HAP-1 (cell line): ENCODE results near the gene FRAS1.

Source experiments
- DNase-seq, 2 experiments: peaks; one replicate each; pipeline ENCODE4 v3.0.0-alpha.2; 2016 to 2020; ENCODE audit warnings: low spot score in 2 of 2
- H3K27me3 ChIP-seq: fragments of 250-450 bp; sonication (Bioruptor Pico); 2 replicates; pipeline ENCODE4 v1.5.1; 2020; ENCODE audit warnings: low read depth, mild to moderate bottlenecking, moderate library complexity
- H3K36me3 ChIP-seq: fragments of 250-450 bp; sonication (Bioruptor Pico); replicated peaks from 2 replicates; pipeline ENCODE4 v1.5.1; 2020; ENCODE audit warnings: mild to moderate bottlenecking
- H3K4me1 ChIP-seq: fragments of 250-450 bp; sonication (Bioruptor Pico); 2 replicates; pipeline ENCODE4 v1.5.1; 2020; ENCODE audit warnings: mild to moderate bottlenecking
- H3K4me3 ChIP-seq: fragments of 250-450 bp; sonication (Bioruptor Pico); 2 replicates; pipeline ENCODE4 v1.5.1; 2020; ENCODE audit warnings: mild to moderate bottlenecking, moderate library complexity
- H3K9me3 ChIP-seq: fragments of 250-450 bp; sonication (Bioruptor Pico); 2 replicates; pipeline ENCODE4 v1.5.1; 2020; ENCODE audit warnings: mild to moderate bottlenecking, moderate library complexity
- in situ Hi-C: fragments of 300-500 bp; cut with MboI; formaldehyde crosslinking; loops from 3 replicates; pipeline ENCODE4 v1.14.3; 2020; ENCODE audit warnings: low sequenced_read_pairs, inconsistent platforms, mixed read lengths

FRAS1 gene

GRCh38 chr4:78568640-78569305 is 511.6 kb downstream of the FRAS1 start:
- no peaks in the 10 kb centered on the region; the same call in 1 of the 2 replicates for H3K4me1 ChIP-seq
- in situ Hi-C loops, result no loop called here
- no peaks in the 10 kb centered on the region; the same call in 1 of the 2 replicates for H3K27me3 ChIP-seq

GRCh38 chr4:78569306-78569821 is 512.2 kb downstream of the FRAS1 start:
- Histone ChIP-seq H3K9me3 (no peaks in the 10 kb centered on the region), H3K4me1 (no peaks in the 10 kb centered on the region; the same call in 1 of the 2 replicates), H3K36me3 (no peaks in the 10 kb centered on the region), H3K4me3 (no peak overlapping the region), H3K27me3 (no peaks in the 10 kb centered on the region; the same call in 1 of the 2 replicates)
- no peak for DNase-seq
- in situ Hi-C loops, result no loop called here

More at GRCh38 chr4:78568640-78569305, 511.6 kb downstream of the FRAS1 start:
- Histone ChIP-seq H3K4me3 (no peak overlapping the region), H3K9me3 (no peaks in the 10 kb centered on the region), H3K36me3 (no peaks in the 10 kb centered on the region)
- no peak for DNase-seq

DNA sequence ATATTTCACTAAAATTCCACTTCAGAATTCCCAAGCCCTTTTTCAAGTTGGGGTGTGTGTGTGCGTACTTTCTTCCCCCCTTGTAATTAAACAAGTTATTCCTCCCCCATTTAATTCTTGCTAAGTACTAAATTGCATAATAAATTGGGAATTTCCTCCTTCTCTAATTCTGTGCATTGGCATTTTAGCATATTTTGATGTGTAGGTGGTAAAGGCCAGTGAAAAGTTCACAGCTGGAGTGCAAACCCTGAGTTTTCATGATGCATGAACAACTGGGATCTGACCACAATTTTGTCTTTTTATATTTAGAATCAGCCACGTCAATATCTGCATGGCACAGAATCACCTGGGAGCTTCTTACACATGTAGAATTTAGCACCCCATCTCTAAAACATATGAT is 513.0 kb downstream of the FRAS1 start:
- in situ Hi-C loops, result no loop called here
- Histone ChIP-seq H3K4me1 (no peaks in the 10 kb centered on the region; the same call in 1 of the 2 replicates), H3K27me3 (no peaks in the 10 kb centered on the region; the same call in 1 of the 2 replicates), H3K9me3 (no peaks in the 10 kb centered on the region), H3K4me3 (no peak overlapping the region), H3K36me3 (no peaks in the 10 kb centered on the region)
- DNase-seq, result no peak

GRCh38 chr4:78571804-78572203 is 514.7 kb downstream of the FRAS1 start:
- no peaks in the 10 kb centered on the region; the same call in 1 of the 2 replicates for H3K4me1 ChIP-seq
- peaks cover under 1% of the 10 kb centered on the region for H3K27me3 ChIP-seq
- no peaks in the 10 kb centered on the region for H3K9me3 ChIP-seq
- no peak overlapping the region for H3K4me3 ChIP-seq
- no peak for DNase-seq
- H3K36me3 ChIP-seq, result no peaks in the 10 kb centered on the region
- in situ Hi-C loops, result no loop called here

GRCh38 chr4:78578674-78579425 is 521.7 kb downstream of the FRAS1 start:
- DNase-seq, result no peak
- Histone ChIP-seq H3K4me1 (no peaks in the 10 kb centered on the region), H3K9me3 (no peaks in the 10 kb centered on the region), H3K27me3 (peaks cover 3% of the 10 kb centered on the region; the same call in 1 of the 2 replicates), H3K36me3 (no peaks in the 10 kb centered on the region), H3K4me3 (no peak overlapping the region)
- in situ Hi-C loops, result no loop called here

DNA sequence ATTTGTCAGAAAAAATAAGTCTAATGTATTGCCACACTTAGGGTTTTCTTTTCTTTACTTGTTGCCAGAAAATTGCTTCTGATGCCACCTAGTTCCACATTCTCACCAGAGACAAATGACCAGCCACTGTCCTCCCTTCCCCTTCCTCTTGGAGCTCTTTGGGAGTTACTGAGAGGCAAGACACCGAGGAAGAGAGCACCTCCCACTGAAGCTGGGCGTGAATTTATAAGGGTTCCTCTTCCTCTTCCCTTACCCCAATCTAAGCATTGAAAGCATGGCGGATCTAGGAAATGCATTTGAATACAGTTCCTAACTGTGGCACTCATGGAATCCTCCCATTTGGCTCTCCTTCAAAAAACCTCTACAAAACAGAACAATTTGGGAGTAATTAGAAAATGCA is 524.5 kb downstream of the FRAS1 start:
- no peak overlapping the region for H3K4me3 ChIP-seq
- in situ Hi-C loops, result no loop called here
- H3K27me3 ChIP-seq, result peaks cover 3% of the 10 kb centered on the region; the same call in 1 of the 2 replicates
- no peak for DNase-seq
- no peaks in the 10 kb centered on the region for H3K36me3 ChIP-seq
- no peaks in the 10 kb centered on the region for H3K4me1 ChIP-seq
- H3K9me3 ChIP-seq, result no peaks in the 10 kb centered on the region

- DNase-seq, result no peak
- in situ Hi-C loops, result no loop called here
- Histone ChIP-seq H3K4me1 (0 out of 2 replicates have a peak, but pooled peaks cover 3% of the 10 kb centered on the region), H3K9me3 (no peaks in the 10 kb centered on the region), H3K4me3 (no peak overlapping the region), H3K36me3 (no peaks in the 10 kb centered on the region), H3K27me3 (no peaks in the 10 kb centered on the region; the same call in 1 of the 2 replicates)
Observed at GRCh38 chr4:78584863-78585547, 527.9 kb downstream of the FRAS1 start.

DNA sequence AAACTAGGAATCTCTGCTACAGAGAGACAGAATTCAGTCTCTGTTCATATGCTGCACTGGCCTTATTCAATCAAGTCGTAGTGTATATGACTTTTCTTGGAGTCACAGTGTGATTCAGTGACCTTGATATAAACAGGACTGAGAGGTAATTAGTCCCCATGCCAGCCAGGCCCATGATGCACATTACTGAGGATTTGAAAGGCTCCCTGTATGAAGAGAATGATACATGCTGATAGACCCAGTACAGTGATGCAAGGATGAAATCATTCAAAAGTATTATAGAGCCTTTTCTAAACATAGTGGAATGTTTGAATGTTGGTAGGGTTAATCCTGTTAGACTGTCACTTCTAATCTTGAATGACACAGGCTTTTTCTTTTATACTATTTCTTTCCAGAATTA is 528.5 kb downstream of the FRAS1 start:
- Histone ChIP-seq H3K27me3 (no peaks in the 10 kb centered on the region; the same call in 1 of the 2 replicates), H3K9me3 (no peaks in the 10 kb centered on the region), H3K4me3 (no peak overlapping the region), H3K4me1 (0 out of 2 replicates have a peak, but pooled peaks cover 3% of the 10 kb centered on the region), H3K36me3 (no peaks in the 10 kb centered on the region)
- no peak for DNase-seq
- in situ Hi-C loops, result no loop called here

DNA sequence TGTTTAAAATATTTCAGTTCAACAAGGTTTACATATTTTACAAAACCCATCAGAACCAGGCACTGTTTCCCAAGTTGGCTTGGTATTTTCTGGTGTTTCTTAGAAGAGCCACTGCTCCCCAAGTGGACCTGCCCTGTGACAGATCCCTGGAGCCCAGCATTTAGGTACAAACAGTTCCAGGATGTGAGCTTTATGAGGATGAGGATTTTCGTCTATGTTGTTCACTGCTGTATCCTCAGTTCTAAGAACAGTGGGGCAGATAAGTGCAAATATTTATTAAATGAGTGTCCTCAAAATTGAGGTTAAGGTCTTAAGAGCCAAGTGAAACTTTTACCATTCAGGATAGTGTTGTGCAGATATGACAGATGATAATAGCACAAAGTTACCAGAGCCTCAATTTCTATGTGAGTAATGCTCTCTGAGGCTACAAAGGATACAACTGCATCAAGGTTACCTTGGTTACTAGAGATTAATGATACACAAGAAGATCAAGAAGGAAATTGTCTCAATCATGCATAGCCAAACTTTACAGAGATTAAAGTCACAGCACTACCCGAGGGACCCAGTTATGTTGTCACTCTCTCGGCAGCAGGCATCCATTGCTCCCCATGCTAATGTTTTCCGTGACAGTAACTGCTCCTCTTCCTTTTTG is 531.9 kb downstream of the FRAS1 start:
- H3K4me3 ChIP-seq, result no peak overlapping the region
- no peaks in the 10 kb centered on the region for H3K36me3 ChIP-seq
- no peaks in the 10 kb centered on the region for H3K9me3 ChIP-seq
- 0 out of 2 replicates have a peak, but pooled peaks cover 3% of the 10 kb centered on the region for H3K4me1 ChIP-seq
- in situ Hi-C loops, result no loop called here
- no peaks in the 10 kb centered on the region; the same call in 1 of the 2 replicates for H3K27me3 ChIP-seq
- no peak for DNase-seq

- DNase-seq, result no peak
- 0 out of 2 replicates have a peak, but pooled peaks cover 3% of the 10 kb centered on the region for H3K4me1 ChIP-seq
- no peak overlapping the region for H3K4me3 ChIP-seq
- in situ Hi-C loops, result no loop called here
- H3K9me3 ChIP-seq, result no peaks in the 10 kb centered on the region
- H3K27me3 ChIP-seq, result no peaks in the 10 kb centered on the region; the same call in 1 of the 2 replicates
- H3K36me3 ChIP-seq, result no peaks in the 10 kb centered on the region
Observed at GRCh38 chr4:78591404-78591803, 534.3 kb downstream of the FRAS1 start.

DNA sequence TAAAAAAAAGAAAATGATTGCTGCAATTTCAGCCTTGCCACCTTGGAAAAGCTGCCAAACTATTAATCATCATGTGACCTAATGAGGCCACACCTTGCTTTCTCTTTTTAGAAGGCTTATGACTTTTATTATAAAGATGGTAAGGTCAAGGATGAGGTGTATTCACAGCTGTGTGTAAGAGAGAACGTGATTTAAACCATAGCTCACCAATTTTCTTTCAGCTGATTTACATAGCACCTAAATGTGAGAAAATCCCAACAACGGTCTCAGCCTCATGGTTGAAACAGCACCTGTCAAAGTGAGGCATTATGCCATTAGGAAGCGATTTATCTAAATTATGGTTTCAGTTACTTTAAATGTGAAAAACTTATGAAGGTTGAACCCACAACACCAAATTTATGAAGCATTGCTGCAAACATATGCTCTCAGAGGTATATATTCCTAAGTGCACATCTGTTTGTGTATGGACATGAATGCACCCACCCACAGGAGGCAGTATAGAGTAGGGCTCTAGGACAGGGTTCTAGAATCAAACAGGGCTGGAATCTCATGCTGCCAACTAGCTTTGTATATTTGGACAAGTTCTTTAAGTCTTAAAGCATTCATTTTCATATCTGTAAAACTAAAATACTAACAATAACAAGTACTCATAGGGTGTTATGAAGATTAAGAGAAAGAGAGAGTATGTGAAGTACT is 535.1 kb downstream of the FRAS1 start:
- 0 out of 2 replicates have a peak, but pooled peaks cover 3% of the 10 kb centered on the region for H3K4me1 ChIP-seq
- DNase-seq, result peak; percentile 7 to 51
- H3K4me3 ChIP-seq, result no peak overlapping the region
- no peaks in the 10 kb centered on the region; the same call in 1 of the 2 replicates for H3K27me3 ChIP-seq
- in situ Hi-C loops, result no loop called here
- H3K36me3 ChIP-seq, result no peaks in the 10 kb centered on the region
- H3K9me3 ChIP-seq, result no peaks in the 10 kb centered on the region
